Measurements from ENCODE around the gene CARD14. TPM values are rescaled to one million over a fixed set of nuclear protein-coding genes. Genes with fewer than 3 reads are reported as not detected.
"Not testable (repeated sequence)": the region's sequence is repeated elsewhere in the genome, so short reads cannot be mapped to it uniquely, and the experiment has no call there.

CARD14 gene
- total and polyA plus RNA-seq, 2 experiments from 2014 or later: 2.7 to 2.9 TPM

DNA sequence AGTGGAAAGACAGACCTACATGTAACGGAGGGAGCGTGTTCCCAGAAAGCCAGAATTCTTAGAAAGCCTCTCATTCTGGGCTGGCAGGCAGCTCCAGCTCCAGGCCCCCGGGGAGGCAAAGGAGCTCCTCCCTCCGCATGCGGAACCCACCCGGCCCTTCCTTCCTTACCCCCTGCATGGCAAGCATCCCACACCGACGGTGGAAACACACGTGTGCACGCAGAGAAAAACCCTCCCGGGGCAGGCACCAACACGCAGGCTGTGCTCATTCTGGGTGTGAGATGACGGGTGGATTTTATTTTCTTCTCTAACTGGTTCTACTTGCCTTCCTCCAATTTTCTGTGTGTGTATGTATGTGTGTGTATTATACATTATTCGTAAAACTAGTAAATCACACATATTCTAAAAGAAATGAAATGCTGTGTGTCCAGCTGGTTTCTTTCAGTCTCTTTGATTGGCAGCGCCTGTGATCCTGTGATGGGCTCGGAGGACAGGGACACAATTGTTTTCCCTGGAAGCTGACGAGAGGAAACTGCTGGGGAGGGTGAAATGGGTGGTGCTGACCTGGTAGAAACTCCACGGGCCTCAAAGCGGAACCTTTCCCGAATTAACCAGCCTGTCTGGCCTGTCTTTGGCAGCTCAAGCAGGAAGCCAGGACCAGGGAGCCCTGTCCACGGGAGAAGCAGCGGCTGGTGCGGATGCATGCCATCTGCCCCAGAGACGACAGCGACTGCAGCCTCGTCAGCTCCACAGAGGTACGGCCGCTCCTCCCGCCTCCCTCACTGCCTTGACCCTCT, 22.2 kb downstream of the CARD14 start:
- TF ChIP-seq, protein P1, sequence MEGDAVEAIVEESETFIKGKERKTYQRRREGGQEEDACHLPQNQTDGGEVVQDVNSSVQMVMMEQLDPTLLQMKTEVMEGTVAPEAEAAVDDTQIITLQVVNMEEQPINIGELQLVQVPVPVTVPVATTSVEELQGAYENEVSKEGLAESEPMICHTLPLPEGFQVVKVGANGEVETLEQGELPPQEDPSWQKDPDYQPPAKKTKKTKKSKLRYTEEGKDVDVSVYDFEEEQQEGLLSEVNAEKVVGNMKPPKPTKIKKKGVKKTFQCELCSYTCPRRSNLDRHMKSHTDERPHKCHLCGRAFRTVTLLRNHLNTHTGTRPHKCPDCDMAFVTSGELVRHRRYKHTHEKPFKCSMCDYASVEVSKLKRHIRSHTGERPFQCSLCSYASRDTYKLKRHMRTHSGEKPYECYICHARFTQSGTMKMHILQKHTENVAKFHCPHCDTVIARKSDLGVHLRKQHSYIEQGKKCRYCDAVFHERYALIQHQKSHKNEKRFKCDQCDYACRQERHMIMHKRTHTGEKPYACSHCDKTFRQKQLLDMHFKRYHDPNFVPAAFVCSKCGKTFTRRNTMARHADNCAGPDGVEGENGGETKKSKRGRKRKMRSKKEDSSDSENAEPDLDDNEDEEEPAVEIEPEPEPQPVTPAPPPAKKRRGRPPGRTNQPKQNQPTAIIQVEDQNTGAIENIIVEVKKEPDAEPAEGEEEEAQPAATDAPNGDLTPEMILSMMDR (IDR thresholded peaks at IDR 0.05; ENCODE audit: low read depth, low read length): no peak
- peak in 1 of 2 donors; percentile 42 for DNase-seq (ENCODE audit: low read depth in 1 of 2, low spot score in 1 of 2)
- no peaks in the 10 kb centered on the region for H3K4me1 ChIP-seq (ENCODE audit: low read depth)
- H3K36me3 ChIP-seq: no peaks in the 10 kb centered on the region
- no peaks in the 10 kb centered on the region for H3K27me3 ChIP-seq
- H3K27ac ChIP-seq: no peak overlapping the region
- H3K9me3 ChIP-seq (ENCODE audit: low read depth): no peaks in the 10 kb centered on the region
- H3K4me3 ChIP-seq: no peak overlapping the region

DNA sequence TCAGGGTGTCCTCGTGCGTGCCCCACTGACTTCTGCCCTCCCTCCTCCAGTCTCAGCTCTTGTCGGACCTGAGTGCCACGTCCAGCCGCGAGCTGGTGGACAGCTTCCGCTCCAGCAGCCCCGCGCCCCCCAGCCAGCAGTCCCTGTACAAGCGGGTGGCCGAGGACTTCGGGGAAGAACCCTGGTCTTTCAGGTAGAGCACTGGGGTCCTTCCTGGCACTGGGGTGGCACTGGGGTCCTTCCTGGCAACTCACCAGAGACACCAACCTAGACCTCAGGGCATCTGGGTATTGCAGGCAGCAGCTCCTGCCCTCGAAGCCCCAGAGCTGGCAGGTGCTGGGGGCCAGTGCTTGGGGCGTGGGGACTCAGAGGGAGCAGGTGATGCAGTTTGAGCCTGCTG, 25.3 kb downstream of the CARD14 start:
- Histone ChIP-seq H3K36me3 (no peaks in the 10 kb centered on the region), H3K9me3 (ENCODE audit: low read depth) (no peaks in the 10 kb centered on the region), H3K4me3 (no peak overlapping the region), H3K27me3 (no peaks in the 10 kb centered on the region), H3K27ac (no peak overlapping the region), H3K4me1 (ENCODE audit: low read depth) (no peaks in the 10 kb centered on the region)
- no peak for DNase-seq (ENCODE audit: low read depth in 1 of 2, low spot score in 1 of 2)
- TF ChIP-seq, protein P1 (IDR thresholded peaks at IDR 0.05; ENCODE audit: low read depth, low read length): no peak

DNA sequence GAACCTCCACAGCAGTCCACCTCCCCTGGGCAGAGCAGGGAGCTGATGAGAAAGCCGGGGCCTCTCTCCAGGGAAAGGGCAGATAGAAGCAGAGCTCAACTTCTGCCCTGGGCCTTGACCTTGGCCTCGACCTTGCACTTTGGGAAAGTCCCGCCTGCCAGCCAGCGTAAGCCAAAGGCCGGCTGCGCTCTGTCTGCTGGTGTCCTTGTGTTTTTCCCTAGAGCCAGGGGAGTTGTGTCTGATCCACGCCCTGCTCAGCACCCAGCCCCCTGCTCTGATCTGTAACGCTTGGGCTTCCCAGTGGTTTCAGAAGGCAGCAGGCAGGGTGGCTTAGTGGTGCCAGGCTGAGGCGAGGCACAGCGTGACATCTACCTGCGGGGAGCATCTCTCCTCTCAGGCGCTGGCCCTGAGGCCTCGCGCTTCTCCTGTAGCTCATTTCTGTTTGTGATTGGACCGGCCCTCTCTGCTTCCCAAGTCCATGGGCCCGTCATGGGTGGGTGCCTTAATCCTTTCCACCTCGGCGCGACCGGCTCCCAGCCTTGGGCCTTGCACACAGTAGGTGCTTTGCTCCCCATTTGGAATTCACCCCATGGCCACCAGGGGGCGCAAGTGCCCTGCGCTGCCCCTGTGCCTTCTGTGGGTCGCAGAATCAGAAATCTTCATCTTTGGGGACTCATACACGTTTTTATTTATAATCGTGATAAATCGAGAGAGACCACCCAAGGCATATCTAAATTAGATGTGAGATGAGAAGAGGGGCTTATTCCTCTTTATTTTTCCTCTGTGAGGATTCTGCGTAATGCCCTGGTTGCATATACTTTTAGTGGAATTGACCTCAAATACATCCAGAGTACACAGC, 26.1 kb downstream of the CARD14 start:
- no peaks in the 10 kb centered on the region for H3K4me1 ChIP-seq (ENCODE audit: low read depth)
- TF ChIP-seq, protein P1 (IDR thresholded peaks at IDR 0.05; ENCODE audit: low read depth, low read length): peak; percentile 90
- no peaks in the 10 kb centered on the region for H3K9me3 ChIP-seq (ENCODE audit: low read depth)
- no peak overlapping the region for H3K27ac ChIP-seq
- DNase-seq (ENCODE audit: low read depth in 1 of 2, low spot score in 1 of 2): peak in 1 of 2 donors; percentile 26
- no peaks in the 10 kb centered on the region for H3K27me3 ChIP-seq
- no peaks in the 10 kb centered on the region for H3K36me3 ChIP-seq
- H3K4me3 ChIP-seq: no peak overlapping the region

DNA sequence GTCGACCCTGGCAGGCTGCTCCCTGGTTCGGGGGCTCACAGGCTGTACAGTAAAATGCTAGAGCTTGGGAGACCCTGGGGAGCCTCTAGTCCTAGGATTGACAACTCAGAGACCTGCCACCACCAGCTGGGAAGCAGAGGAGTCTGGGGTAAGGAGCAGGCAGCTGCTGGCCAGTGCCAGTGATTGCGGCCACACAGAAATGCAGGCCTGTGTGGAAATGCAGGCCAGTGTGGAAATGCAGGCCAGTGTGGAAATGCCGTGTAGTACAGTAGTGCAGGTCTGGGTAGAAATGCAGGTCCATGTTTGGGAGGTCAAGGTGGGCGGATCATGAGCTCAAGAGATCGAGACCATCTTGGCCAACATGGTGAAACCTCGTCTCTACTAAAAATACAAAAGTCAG, 26.8 kb downstream of the CARD14 start:
- TF ChIP-seq, protein P1 (IDR thresholded peaks at IDR 0.05; ENCODE audit: low read depth, low read length): no peak
- Histone ChIP-seq H3K4me3 (no peak overlapping the region), H3K27ac (no peak overlapping the region)

DNA sequence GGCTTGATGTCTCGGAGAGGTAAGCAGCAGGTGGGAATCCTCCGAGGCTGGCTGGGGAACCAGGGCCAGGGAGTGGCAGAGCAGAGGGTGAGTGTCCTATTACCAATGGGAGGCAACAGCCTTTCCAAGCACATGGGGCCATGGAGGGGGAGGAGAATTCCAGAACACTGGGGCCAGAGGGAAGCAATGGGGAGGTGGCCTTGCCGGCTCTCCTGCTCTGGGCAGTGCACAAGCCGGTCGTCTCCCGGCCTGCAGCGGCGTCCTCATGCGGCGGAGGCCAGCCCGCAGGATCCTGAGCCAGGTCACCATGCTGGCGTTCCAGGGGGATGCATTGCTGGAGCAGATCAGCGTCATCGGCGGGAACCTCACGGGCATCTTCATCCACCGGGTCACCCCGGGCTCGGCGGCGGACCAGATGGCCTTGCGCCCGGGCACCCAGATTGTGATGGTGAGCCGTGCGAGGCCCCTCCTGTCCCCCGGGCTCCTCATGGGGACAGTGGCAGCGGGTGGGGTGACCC, 28.4 kb downstream of the CARD14 start:
- TF ChIP-seq, protein P1 (IDR thresholded peaks at IDR 0.05; ENCODE audit: low read depth, low read length): no peak
- Histone ChIP-seq H3K4me1 (ENCODE audit: low read depth) (no peaks in the 10 kb centered on the region), H3K27ac (no peak overlapping the region), H3K9me3 (ENCODE audit: low read depth) (no peaks in the 10 kb centered on the region), H3K27me3 (no peaks in the 10 kb centered on the region), H3K4me3 (no peak overlapping the region), H3K36me3 (no peaks in the 10 kb centered on the region)
- DNase-seq (ENCODE audit: low read depth in 1 of 2, low spot score in 1 of 2): peak in 1 of 2 donors; percentile 39

More for the DNA sequence above, 26.8 kb downstream of the CARD14 start:
- no peaks in the 10 kb centered on the region for H3K36me3 ChIP-seq
- H3K4me1 ChIP-seq (ENCODE audit: low read depth): no peaks in the 10 kb centered on the region
- H3K27me3 ChIP-seq: no peaks in the 10 kb centered on the region
- no peak for DNase-seq (ENCODE audit: low read depth in 1 of 2, low spot score in 1 of 2)
- H3K9me3 ChIP-seq (ENCODE audit: low read depth): no peaks in the 10 kb centered on the region

DNA sequence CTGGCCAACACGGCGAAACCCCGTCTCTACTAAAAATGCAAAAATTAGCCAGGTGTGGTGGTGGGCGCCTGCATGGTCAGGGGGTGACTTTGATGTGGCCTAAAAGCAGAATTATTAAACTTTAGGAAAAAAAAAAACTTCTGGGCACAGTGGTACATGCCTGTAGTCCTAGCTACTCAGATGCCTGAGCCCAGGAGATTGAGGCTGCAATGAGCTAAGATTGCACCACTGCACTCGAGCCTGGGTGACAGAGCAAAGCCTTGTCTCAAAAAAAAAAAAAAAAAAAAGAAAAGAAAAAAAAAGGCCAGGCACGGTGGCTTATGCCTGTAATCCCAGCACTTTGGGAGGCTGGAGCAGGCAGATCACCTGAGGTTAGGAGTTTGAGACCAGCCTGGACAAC, 29.5 kb downstream of the CARD14 start:
- H3K9me3 ChIP-seq (ENCODE audit: low read depth): not testable (repeated sequence)
- DNase-seq (ENCODE audit: low read depth in 1 of 2, low spot score in 1 of 2): peak in 1 of 2 donors; percentile 15

More for the DNA sequence above, 29.5 kb downstream of the CARD14 start:
- H3K27ac ChIP-seq; H3K4me3 ChIP-seq; H3K36me3 ChIP-seq; H3K4me1 ChIP-seq (ENCODE audit: low read depth); H3K27me3 ChIP-seq: not testable (repeated sequence)

All from cardiac muscle cell (in vitro differentiated cells and primary cell).